Trophoblast cell (in vitro differentiated cells and primary cell): ENCODE results near the gene SOCS7.

Experiments used
- DNase-seq, 2 donors: peaks; one replicate each; pipeline ENCODE4 v3.0.0-alpha.2; 2016
- H2AFZ ChIP-seq: 2 replicates; pipeline ENCODE4 v1.6.1; 2013; ENCODE audit warnings: low read length, moderate library complexity, mild to moderate bottlenecking; ENCODE audit not compliant: insufficient read depth, poor library complexity
- H2AK5ac ChIP-seq: 2 replicates; pipeline ENCODE4 v1.6.1; 2013; ENCODE audit warnings: mild to moderate bottlenecking, low read length
- H2BK120ac ChIP-seq: 2 replicates; pipeline ENCODE4 v1.6.1; 2013; ENCODE audit warnings: low read length, mild to moderate bottlenecking, moderate library complexity; ENCODE audit not compliant: insufficient read depth, poor library complexity
- H2BK12ac ChIP-seq: 2 replicates; pipeline ENCODE4 v1.6.1; 2013; ENCODE audit warnings: mild to moderate bottlenecking, low read length, moderate library complexity
- H2BK5ac ChIP-seq: 2 replicates; pipeline ENCODE4 v1.6.1; 2013; ENCODE audit warnings: low read length, low read depth, moderate library complexity, mild to moderate bottlenecking; ENCODE audit not compliant: poor library complexity
- H3K14ac ChIP-seq: 2 replicates; pipeline ENCODE4 v1.6.1; 2013; ENCODE audit warnings: mild to moderate bottlenecking, low read length
- H3K18ac ChIP-seq: 2 replicates; pipeline ENCODE4 v1.6.1; 2013; ENCODE audit warnings: mild to moderate bottlenecking, low read length
- H3K23ac ChIP-seq: 2 replicates; pipeline ENCODE4 v1.6.1; 2013; ENCODE audit warnings: low read length
- H3K27ac ChIP-seq: 2 replicates; pipeline ENCODE4 v1.5.1; 2013; ENCODE audit warnings: low read depth, mild to moderate bottlenecking, inconsistent platforms, low read length, moderate library complexity
- H3K27me3 ChIP-seq: 2 replicates; pipeline ENCODE4 v1.6.1; 2013; ENCODE audit warnings: inconsistent platforms, mild to moderate bottlenecking, low read length, moderate library complexity; ENCODE audit not compliant: insufficient read depth
- H3K36me3 ChIP-seq, 2 experiments: 1 replicate in 1 of 2; 2 replicates in 1 of 2; pipeline ENCODE4 v1.6.1; 2013; ENCODE audit warnings: low read length in 2 of 2, mild to moderate bottlenecking in 2 of 2, moderate library complexity in 1 of 2; ENCODE audit not compliant: insufficient read depth in 2 of 2, control insufficient read depth in 1 of 2
- H3K4ac ChIP-seq: 2 replicates; pipeline ENCODE4 v1.6.1; 2013; ENCODE audit warnings: low read depth, mild to moderate bottlenecking, low read length, moderate library complexity
- H3K4me1 ChIP-seq, 2 experiments: 1 replicate in 1 of 2; 2 replicates in 1 of 2; pipeline ENCODE4 v1.6.1; 2013; ENCODE audit warnings: low read length in 2 of 2, mild to moderate bottlenecking in 2 of 2, moderate library complexity in 1 of 2; ENCODE audit not compliant: insufficient read depth in 2 of 2, control insufficient read depth in 1 of 2
- H3K4me2 ChIP-seq: 2 replicates; pipeline ENCODE4 v1.6.1; 2013; ENCODE audit warnings: inconsistent platforms, mild to moderate bottlenecking, low read length, moderate library complexity
- H3K4me3 ChIP-seq: 2 replicates; pipeline ENCODE4 v1.5.1; 2013; ENCODE audit warnings: mild to moderate bottlenecking, low read depth, low read length, inconsistent platforms
- H3K79me1 ChIP-seq: one replicate; pipeline ENCODE4 v1.6.1; 2013; ENCODE audit warnings: low read length
- H3K79me2 ChIP-seq: 2 replicates; pipeline ENCODE4 v1.6.1; 2013; ENCODE audit warnings: low read length, mild to moderate bottlenecking; ENCODE audit not compliant: control insufficient read depth, insufficient read depth, poor library complexity
- H3K9ac ChIP-seq: 2 replicates; pipeline ENCODE4 v1.6.1; 2013; ENCODE audit warnings: mild to moderate bottlenecking, low read length
- H3K9me3 ChIP-seq: 2 replicates; pipeline ENCODE4 v1.6.1; 2013; ENCODE audit warnings: low read depth, mild to moderate bottlenecking, control low read depth, inconsistent platforms, low read length; ENCODE audit not compliant: insufficient read depth
- H4K12ac ChIP-seq: 2 replicates; pipeline ENCODE4 v1.6.1; 2013; ENCODE audit warnings: low read depth, mild to moderate bottlenecking, low read length, moderate library complexity
- H4K8ac ChIP-seq: 2 replicates; pipeline ENCODE4 v1.6.1; 2013; ENCODE audit warnings: low read depth, mild to moderate bottlenecking, low read length, moderate library complexity
- H4K91ac ChIP-seq: one replicate; pipeline ENCODE4 v1.6.1; 2013; ENCODE audit warnings: low read depth, mild to moderate bottlenecking, low read length, moderate library complexity
- WGBS: extraction: QIAGEN DNeasy Blood & Tissue Kit; methylation state at CpG from one replicate; pipeline ENCODE4 v1.1.7; 2013; ENCODE audit warnings: missing lambda C conversion rate; ENCODE audit not compliant: insufficient read length, insufficient coverage; ENCODE audit errors: extremely low coverage; 5-methylcytosine and 5-hydroxymethylcytosine counted together

SOCS7 gene

GRCh38 chr17:38338535-38338934 lies 13.1 kb upstream of the SOCS7 start:
- peak in 1 of 2 donors; percentile 7 for DNase-seq
- H4K8ac ChIP-seq: no peak overlapping the region
- no CpG with 5 or more reads among the region's 4 CpGs for WGBS

GRCh38 chr17:38339891-38340290 lies 11.8 kb upstream of the SOCS7 start:
- no peak overlapping the region for H4K91ac ChIP-seq
- peaks cover 2% of the 10 kb centered on the region for H3K9me3 ChIP-seq
- H2BK120ac ChIP-seq: no peak overlapping the region
- no peaks in the 10 kb centered on the region for H3K79me1 ChIP-seq
- H3K9ac ChIP-seq: no peak overlapping the region
- H2AK5ac ChIP-seq: no peak overlapping the region
- no peaks in the 10 kb centered on the region for H3K27me3 ChIP-seq
- no peak overlapping the region for H3K23ac ChIP-seq
- no peak overlapping the region for H2BK5ac ChIP-seq
- no peak overlapping the region for H3K4me2 ChIP-seq
- H3K4ac ChIP-seq: no peak overlapping the region
- H3K79me2 ChIP-seq: no peaks in the 10 kb centered on the region
- H3K18ac ChIP-seq: no peak overlapping the region
- H4K12ac ChIP-seq: no peak overlapping the region
- no peaks in the 10 kb centered on the region for H3K4me1 ChIP-seq
- no peak overlapping the region for H2AFZ ChIP-seq
- no peak overlapping the region for H3K14ac ChIP-seq
- H3K4me3 ChIP-seq: no peak overlapping the region
- H4K8ac ChIP-seq: no peak overlapping the region
- no peak for DNase-seq
- H3K36me3 ChIP-seq: no peaks in the 10 kb centered on the region
- H3K27ac ChIP-seq: no peak overlapping the region
- no peak overlapping the region for H2BK12ac ChIP-seq

More at GRCh38 chr17:38338535-38338934, 13.1 kb upstream of the SOCS7 start:
- no peak overlapping the region for H3K4ac ChIP-seq
- H3K4me3 ChIP-seq: no peak overlapping the region
- no peak overlapping the region for H2BK12ac ChIP-seq
- no peaks in the 10 kb centered on the region for H3K79me2 ChIP-seq
- no peaks in the 10 kb centered on the region for H3K4me1 ChIP-seq
- H3K14ac ChIP-seq: no peak overlapping the region
- H4K91ac ChIP-seq: no peak overlapping the region
- no peak overlapping the region for H4K12ac ChIP-seq
- H2BK5ac ChIP-seq: no peak overlapping the region
- H3K27me3 ChIP-seq: no peaks in the 10 kb centered on the region
- no peak overlapping the region for H3K23ac ChIP-seq
- no peaks in the 10 kb centered on the region for H3K36me3 ChIP-seq
- H2AK5ac ChIP-seq: no peak overlapping the region
- no peak overlapping the region for H3K18ac ChIP-seq
- no peak overlapping the region for H3K9ac ChIP-seq
- H3K79me1 ChIP-seq: no peaks in the 10 kb centered on the region
- H3K9me3 ChIP-seq: peaks cover 2% of the 10 kb centered on the region
- H3K27ac ChIP-seq: no peak overlapping the region
- H3K4me2 ChIP-seq: no peak overlapping the region
- no peak overlapping the region for H2BK120ac ChIP-seq
- H2AFZ ChIP-seq: no peak overlapping the region

- Histone ChIP-seq H3K36me3 (no peaks in the 10 kb centered on the region), H2BK120ac (no peak overlapping the region), H2AFZ (no peak overlapping the region), H3K18ac (no peak overlapping the region), H2AK5ac (no peak overlapping the region), H2BK5ac (no peak overlapping the region), H3K9ac (no peak overlapping the region), H3K79me2 (no peaks in the 10 kb centered on the region), H3K9me3 (no peaks in the 10 kb centered on the region), H4K12ac (no peak overlapping the region), H3K14ac (no peak overlapping the region), H2BK12ac (no peak overlapping the region), H3K27ac (no peak overlapping the region), H3K79me1 (no peaks in the 10 kb centered on the region), H3K4me1 (no peaks in the 10 kb centered on the region), H3K23ac (no peak overlapping the region), H4K8ac (no peak overlapping the region), H3K4me2 (no peak overlapping the region), H4K91ac (no peak overlapping the region), H3K27me3 (no peaks in the 10 kb centered on the region), H3K4ac (no peak overlapping the region), H3K4me3 (no peak overlapping the region)
- no CpG with 5 or more reads among the region's 5 CpGs for WGBS
- no peak for DNase-seq
Measured at GRCh38 chr17:38341035-38341721, 10.5 kb upstream of the SOCS7 start.

GRCh38 chr17:38342886-38343607 lies 8.6 kb upstream of the SOCS7 start:
- no peak overlapping the region for H2BK120ac ChIP-seq
- no CpG with 5 or more reads among the region's 18 CpGs for WGBS
- H3K9ac ChIP-seq: no peak overlapping the region
- no peaks in the 10 kb centered on the region for H3K79me2 ChIP-seq
- H3K79me1 ChIP-seq: no peaks in the 10 kb centered on the region
- no peaks in the 10 kb centered on the region for H3K36me3 ChIP-seq
- no peaks in the 10 kb centered on the region for H3K27me3 ChIP-seq
- H3K27ac ChIP-seq: no peak overlapping the region
- H3K4ac ChIP-seq: no peak overlapping the region
- H2BK5ac ChIP-seq: no peak overlapping the region
- H3K18ac ChIP-seq: no peak overlapping the region
- H3K4me3 ChIP-seq: no peak overlapping the region
- no peak overlapping the region for H2AK5ac ChIP-seq
- H4K91ac ChIP-seq: no peak overlapping the region
- H3K23ac ChIP-seq: peak overlapping the region; percentile 17
- H3K14ac ChIP-seq: no peak overlapping the region
- H4K8ac ChIP-seq: no peak overlapping the region
- no peak overlapping the region for H4K12ac ChIP-seq
- DNase-seq: no peak
- H2AFZ ChIP-seq: no peak overlapping the region
- no peaks in the 10 kb centered on the region for H3K9me3 ChIP-seq
- H2BK12ac ChIP-seq: no peak overlapping the region
- H3K4me2 ChIP-seq: no peak overlapping the region
- no peaks in the 10 kb centered on the region for H3K4me1 ChIP-seq
